ENCODE measurements around the gene BRD3.

The BRD3 gene

GRCh38 chr9:134066913-134067851 lies 644 bp downstream of the BRD3 start:
- peak; percentile 60 for DNase-seq (ENCODE audit: low spot score)

GRCh38 chr9:134066526-134066912 lies 1.3 kb downstream of the BRD3 start:
- DNase-seq (ENCODE audit: low spot score) = peak; percentile 65

- DNase-seq (ENCODE audit: low spot score) = peak; percentile 86
Measured at GRCh38 chr9:134065612-134066419, 2.0 kb downstream of the BRD3 start.

GRCh38 chr9:134064711-134065110 lies 3.1 kb downstream of the BRD3 start:
- no peak for DNase-seq (ENCODE audit: low spot score)

GRCh38 chr9:134063571-134064450 lies 4.0 kb downstream of the BRD3 start:
- no peak for DNase-seq (ENCODE audit: low spot score)

GRCh38 chr9:134063088-134063570 lies 4.7 kb downstream of the BRD3 start:
- DNase-seq (ENCODE audit: low spot score) = peak; percentile 6

- DNase-seq (ENCODE audit: low spot score) = peak; percentile 5
Measured at GRCh38 chr9:134062461-134063087, 5.3 kb downstream of the BRD3 start.

- DNase-seq (ENCODE audit: low spot score) = no peak
Measured at GRCh38 chr9:134061688-134062371, 6.0 kb downstream of the BRD3 start.

GRCh38 chr9:134061019-134061687 lies 6.7 kb downstream of the BRD3 start:
- no peak for DNase-seq (ENCODE audit: low spot score)

GRCh38 chr9:134060546-134060945 lies 7.3 kb downstream of the BRD3 start:
- DNase-seq (ENCODE audit: low spot score) = no peak

GRCh38 chr9:134059661-134060395 lies 8.0 kb downstream of the BRD3 start:
- no peak for DNase-seq (ENCODE audit: low spot score)

- no peak for DNase-seq (ENCODE audit: low spot score)
Measured at GRCh38 chr9:134059188-134059641, 8.6 kb downstream of the BRD3 start.

- no peak for DNase-seq (ENCODE audit: low spot score)
Measured at GRCh38 chr9:134058716-134059115, 9.1 kb downstream of the BRD3 start.

GRCh38 chr9:134057751-134058701 lies 9.8 kb downstream of the BRD3 start:
- DNase-seq (ENCODE audit: low spot score) = no peak

GRCh38 chr9:134057307-134057657 lies 10.5 kb downstream of the BRD3 start:
- no peak for DNase-seq (ENCODE audit: low spot score)

- DNase-seq (ENCODE audit: low spot score) = no peak
Measured at GRCh38 chr9:134056483-134057306, 11.1 kb downstream of the BRD3 start.

GRCh38 chr9:134055981-134056461 lies 11.8 kb downstream of the BRD3 start:
- DNase-seq (ENCODE audit: low spot score) = no peak
